GM12864 (cell line): ENCODE data around the gene SRMS.
"Not testable (repeated sequence)": the region's sequence is repeated elsewhere in the genome, so short reads cannot be mapped to it uniquely, and the experiment has no call there.

Source experiments
- DNase-seq: peaks from one replicate; pipeline ENCODE4 v3.0.0-alpha.2; 2011; ENCODE audit warnings: low read depth
- H3K4me3 ChIP-seq: 2 replicates; pipeline ENCODE4 v1.5.1; 2011; ENCODE audit warnings: mild to moderate bottlenecking, low read depth, low read length, control low read depth
- TF ChIP-seq, protein P1 (sequence below): IDR thresholded peaks from 2 replicates; pipeline ENCODE4 v1.5.1; 2011; ENCODE audit warnings: low read depth, mild to moderate bottlenecking, moderate library complexity, low read length, control low read depth, inconsistent platforms; ENCODE audit errors: missing control alignments

The SRMS gene

GRCh38 chr20:63563225-63563935 is 15.8 kb upstream of the SRMS start:
- TF ChIP-seq, protein P1, sequence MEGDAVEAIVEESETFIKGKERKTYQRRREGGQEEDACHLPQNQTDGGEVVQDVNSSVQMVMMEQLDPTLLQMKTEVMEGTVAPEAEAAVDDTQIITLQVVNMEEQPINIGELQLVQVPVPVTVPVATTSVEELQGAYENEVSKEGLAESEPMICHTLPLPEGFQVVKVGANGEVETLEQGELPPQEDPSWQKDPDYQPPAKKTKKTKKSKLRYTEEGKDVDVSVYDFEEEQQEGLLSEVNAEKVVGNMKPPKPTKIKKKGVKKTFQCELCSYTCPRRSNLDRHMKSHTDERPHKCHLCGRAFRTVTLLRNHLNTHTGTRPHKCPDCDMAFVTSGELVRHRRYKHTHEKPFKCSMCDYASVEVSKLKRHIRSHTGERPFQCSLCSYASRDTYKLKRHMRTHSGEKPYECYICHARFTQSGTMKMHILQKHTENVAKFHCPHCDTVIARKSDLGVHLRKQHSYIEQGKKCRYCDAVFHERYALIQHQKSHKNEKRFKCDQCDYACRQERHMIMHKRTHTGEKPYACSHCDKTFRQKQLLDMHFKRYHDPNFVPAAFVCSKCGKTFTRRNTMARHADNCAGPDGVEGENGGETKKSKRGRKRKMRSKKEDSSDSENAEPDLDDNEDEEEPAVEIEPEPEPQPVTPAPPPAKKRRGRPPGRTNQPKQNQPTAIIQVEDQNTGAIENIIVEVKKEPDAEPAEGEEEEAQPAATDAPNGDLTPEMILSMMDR, result no peak
- no peak for DNase-seq
- no peak overlapping the region for H3K4me3 ChIP-seq

- no peak for DNase-seq
- no peak overlapping the region for H3K4me3 ChIP-seq
- TF ChIP-seq, protein P1, result no peak
Observed at GRCh38 chr20:63562461-63563224, 15.1 kb upstream of the SRMS start.

DNA sequence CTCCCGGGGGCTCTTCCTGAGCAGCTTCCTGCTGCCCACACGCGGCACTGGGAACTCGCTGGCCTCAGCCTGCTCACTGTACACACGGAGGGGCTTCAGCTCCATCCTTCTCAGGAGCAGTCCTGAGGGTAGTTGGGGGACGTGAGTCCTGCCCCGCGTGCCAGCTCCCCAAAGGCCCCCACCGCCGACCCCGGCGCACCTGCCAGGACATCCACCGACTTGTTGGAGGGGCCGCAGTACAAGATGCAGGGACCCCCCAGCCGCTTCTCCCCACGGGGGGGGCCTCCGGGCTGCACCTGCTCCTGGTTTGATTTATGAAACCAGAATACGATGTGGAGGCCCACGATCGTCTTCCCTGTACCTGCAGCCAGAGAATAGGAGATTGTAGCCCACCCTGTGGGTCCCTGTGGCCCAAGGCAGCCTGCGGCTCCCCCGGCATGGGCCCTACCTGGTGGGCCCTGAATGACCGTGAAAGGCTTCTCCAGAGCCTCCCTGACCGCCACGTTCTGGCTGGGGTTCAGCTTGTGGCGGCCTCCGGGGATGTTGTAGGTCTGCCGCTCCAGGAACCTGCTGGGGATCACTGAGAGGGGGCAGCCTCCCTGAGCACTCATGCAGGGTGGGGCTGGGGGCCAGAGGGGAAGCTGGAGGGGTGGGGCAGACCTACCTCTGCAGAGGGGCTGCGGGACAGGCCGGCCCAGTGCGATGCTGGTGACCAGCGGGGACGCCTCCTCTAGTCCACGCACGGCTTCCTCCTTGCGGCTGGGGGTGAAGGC is 14.3 kb upstream of the SRMS start:
- H3K4me3 ChIP-seq, result no peak overlapping the region
- DNase-seq, result no peak
- TF ChIP-seq, protein P1, result no peak

DNA sequence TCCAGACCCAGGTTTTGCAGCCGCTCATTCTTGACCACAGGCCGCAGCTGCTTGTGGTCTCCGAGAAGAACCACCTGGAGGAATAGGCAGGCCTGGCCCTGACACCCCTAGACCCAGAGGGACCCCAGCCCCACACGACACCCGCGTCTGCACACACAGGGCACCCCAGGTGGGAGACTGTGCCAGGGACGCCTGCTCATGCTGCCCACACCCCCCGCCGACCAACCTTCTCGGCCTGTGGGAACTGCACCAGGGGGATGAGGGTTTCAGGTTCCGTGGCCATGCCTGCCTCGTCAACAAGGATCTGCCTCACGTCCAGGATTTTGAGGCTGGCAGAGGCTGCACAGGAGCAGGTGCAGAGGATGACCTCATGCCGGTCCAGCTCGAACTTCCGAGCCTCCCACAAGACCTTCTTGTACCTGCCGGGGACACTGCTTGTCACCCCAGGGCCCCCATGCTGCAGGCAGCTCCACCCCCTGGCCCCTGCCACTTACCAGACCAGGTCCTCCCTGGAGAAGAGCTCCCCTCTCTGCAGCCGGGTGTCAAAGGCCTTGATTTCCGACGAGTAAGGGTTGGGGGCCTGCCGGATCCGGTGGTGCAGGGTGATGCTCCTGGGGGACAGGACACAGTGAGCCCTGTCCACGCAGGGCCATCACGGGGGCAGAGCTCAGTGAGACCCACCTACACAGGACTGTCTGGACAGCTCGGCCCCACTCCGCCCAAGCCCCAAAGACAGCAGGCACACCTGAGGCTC is 13.5 kb upstream of the SRMS start:
- no peak overlapping the region for H3K4me3 ChIP-seq
- TF ChIP-seq, protein P1, result no peak
- no peak for DNase-seq

DNA sequence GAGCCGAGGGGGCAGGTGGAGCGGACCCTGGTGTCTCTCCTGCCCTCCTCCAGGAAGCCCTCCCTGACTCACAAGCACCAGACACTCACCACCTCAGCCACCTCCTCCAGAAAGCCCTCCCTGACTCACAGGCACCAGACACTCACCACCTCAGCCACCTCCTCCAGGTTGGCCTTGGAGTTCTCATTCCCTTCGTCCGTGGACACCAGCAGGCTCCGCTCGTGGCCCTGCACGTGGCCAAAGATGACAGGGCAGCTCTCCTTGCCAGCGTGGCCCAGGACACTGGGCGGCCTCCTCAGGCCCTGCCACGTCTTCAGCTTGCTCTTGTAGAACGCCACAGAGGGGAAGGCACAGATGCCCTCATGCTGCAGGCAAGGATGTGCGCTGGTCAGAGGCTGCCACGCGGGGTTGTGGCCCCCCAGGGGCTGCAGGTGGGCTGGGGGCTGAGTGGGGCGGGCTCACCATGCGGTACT is 12.8 kb upstream of the SRMS start:
- no peak overlapping the region for H3K4me3 ChIP-seq
- DNase-seq, result no peak
- TF ChIP-seq, protein P1, result no peak

DNA sequence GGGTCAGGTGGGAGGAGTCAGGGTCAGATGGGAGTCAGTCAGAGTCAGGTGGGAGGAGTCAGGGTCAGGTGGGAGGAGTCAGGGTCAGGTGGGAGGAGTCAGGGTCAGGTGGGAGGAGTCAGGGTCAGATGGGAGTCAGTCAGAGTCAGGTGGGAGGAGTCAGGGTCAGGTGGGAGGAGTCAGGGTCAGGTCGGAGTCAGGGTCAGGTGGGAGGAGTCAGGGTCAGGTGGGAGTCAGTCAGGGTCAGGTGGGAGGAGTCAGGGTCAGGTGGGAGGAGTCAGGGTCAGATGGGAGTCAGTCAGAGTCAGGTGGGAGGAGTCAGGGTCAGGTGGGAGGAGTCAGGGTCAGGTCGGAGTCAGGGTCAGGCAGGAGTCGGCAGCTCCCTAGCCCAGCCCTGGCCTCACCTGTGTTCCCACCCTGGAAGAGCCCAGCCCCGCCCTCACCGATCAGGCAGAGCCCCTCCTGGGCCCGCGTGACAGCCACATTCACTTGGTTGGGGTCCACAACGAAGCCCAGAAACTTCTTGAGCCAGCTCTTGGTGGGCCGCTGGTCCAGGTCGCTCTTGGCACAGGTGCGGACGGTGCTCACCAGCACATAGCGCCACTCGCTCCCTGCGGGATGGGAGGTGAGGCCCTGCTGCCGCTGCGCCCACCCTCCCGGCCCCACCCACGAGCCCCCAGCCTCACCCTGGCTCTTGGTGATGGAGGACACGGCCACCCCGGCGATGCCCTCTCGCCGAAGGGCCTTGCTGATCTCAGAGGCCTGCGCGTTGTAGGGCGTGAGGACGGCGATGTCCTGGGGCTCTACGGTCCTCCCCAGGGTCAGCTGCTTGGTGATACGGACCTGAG is 12.2 kb upstream of the SRMS start:
- not testable (repeated sequence) for H3K4me3 ChIP-seq, DNase-seq
